Measurements from ENCODE around the gene STK39.

STK39 gene

DNA sequence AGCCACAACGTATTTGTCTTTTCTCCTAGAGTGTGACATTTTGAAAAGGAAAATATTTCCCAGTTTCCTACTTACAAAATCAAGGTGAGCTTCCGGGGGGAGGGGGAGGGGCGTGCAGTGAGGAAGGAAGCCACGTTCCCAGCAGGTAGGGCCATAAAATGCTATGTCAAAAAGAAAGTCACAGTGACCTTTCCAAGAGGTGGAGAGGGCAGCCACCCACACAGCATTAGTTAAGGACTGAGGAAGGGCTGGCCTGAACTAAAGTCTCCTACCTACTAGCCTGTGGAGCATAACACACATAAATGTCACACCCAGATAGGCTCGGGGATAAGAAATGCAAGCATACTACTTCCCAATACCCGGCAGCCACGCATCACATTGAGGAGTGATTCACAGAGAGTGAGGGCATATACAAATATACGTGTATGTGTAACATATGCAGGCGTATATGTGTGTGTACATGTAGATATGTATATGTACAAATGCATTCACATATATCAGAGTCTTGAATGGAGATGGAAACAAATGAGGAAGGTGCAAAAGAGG is 191.1 kb downstream of the STK39 start:
- Histone ChIP-seq H3K4me3 (no peak overlapping the region), H3K27ac (no peak overlapping the region), H3K4me1 (no peaks in the 10 kb centered on the region), H3K9me3 (no peaks in the 10 kb centered on the region), H3K27me3 (no peaks in the 10 kb centered on the region), H3K36me3 (peaks cover 0 to 13% (median 11%) of the 10 kb centered on the region in 3 donors)
- TF ChIP-seq, protein P1, sequence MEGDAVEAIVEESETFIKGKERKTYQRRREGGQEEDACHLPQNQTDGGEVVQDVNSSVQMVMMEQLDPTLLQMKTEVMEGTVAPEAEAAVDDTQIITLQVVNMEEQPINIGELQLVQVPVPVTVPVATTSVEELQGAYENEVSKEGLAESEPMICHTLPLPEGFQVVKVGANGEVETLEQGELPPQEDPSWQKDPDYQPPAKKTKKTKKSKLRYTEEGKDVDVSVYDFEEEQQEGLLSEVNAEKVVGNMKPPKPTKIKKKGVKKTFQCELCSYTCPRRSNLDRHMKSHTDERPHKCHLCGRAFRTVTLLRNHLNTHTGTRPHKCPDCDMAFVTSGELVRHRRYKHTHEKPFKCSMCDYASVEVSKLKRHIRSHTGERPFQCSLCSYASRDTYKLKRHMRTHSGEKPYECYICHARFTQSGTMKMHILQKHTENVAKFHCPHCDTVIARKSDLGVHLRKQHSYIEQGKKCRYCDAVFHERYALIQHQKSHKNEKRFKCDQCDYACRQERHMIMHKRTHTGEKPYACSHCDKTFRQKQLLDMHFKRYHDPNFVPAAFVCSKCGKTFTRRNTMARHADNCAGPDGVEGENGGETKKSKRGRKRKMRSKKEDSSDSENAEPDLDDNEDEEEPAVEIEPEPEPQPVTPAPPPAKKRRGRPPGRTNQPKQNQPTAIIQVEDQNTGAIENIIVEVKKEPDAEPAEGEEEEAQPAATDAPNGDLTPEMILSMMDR (IDR thresholded peaks at IDR 0.05): no peak
- intact Hi-C loops (cut with DNase I; ENCODE audit: low total_unique reads): no loop called here
- no peak for DNase-seq

DNA sequence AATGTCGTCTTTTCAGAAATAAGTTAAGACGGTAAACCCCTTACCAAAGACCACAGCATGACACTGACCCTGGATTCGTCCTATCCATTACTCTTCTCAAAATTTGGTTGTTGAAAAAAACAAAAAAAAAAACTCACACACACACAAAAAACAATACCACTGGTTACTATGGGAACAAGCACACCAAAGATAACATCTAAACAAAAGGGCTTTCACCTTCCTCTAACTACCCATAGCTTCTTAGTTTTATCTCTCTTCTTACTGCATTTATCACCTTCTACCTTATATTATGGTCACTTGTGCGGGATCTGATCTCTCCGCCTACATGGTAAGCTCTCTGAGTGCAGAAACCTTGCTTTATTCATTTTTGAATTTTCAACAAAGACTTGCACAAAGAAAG is 192.7 kb downstream of the STK39 start:
- intact Hi-C loops (cut with DNase I; ENCODE audit: low total_unique reads): no loop called here
- Histone ChIP-seq H3K4me3 (no peak overlapping the region), H3K27me3 (no peaks in the 10 kb centered on the region), H3K27ac (no peak overlapping the region), H3K4me1 (no peaks in the 10 kb centered on the region), H3K9me3 (no peaks in the 10 kb centered on the region), H3K36me3 (peaks cover 0 to 9% (median 8%) of the 10 kb centered on the region in 3 donors)
- no peak for DNase-seq
- TF ChIP-seq, protein P1 (IDR thresholded peaks at IDR 0.05): no peak

DNA sequence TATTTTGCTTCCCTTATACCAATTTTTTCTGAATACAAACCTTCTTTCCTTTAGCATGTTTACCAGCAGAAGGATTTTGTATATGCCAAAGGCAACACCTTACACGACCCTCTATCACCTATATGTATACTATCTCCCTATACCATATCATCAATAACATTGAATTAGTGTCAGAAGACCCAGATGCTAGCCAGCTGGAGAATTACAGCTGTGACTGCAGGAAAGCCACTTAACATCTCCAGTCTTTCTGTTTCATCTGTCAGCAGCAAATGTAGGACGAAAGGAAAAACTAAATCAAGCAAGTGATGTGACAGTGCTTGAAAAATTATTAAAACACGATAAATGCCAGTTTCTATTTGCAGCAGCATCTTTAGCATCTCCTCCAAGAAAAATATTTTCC is 193.7 kb downstream of the STK39 start:
- H3K36me3 ChIP-seq: no peaks in the 10 kb centered on the region
- H3K27me3 ChIP-seq: no peaks in the 10 kb centered on the region
- DNase-seq: no peak
- intact Hi-C loops (cut with DNase I; ENCODE audit: low total_unique reads): no loop called here
- no peak overlapping the region for H3K27ac ChIP-seq
- no peaks in the 10 kb centered on the region for H3K4me1 ChIP-seq
- TF ChIP-seq, protein P1 (IDR thresholded peaks at IDR 0.05): no peak
- H3K4me3 ChIP-seq: no peak overlapping the region
- no peaks in the 10 kb centered on the region for H3K9me3 ChIP-seq

DNA sequence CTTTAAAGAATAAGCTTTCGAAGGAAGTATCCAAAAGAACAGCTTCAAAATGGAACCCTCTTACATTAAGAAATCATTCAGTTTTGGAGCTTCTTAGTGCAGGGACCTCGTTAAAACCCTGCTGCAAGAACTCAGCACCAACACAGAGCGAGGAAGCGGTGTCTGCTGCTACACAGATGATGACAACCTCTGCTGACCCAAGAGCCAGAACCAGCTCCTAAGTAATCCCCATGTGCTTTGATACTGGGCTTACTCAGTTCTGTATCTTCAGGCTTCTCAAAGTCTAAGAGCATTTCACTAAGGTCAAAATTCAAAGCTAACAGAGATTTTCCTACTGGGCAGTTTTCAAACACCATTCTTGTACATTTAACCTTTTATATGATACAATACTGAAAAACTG is 194.6 kb downstream of the STK39 start:
- no peak for DNase-seq
- no peaks in the 10 kb centered on the region for H3K4me1 ChIP-seq
- intact Hi-C loops (cut with DNase I; ENCODE audit: low total_unique reads): no loop called here
- no peaks in the 10 kb centered on the region for H3K36me3 ChIP-seq
- H3K9me3 ChIP-seq: no peaks in the 10 kb centered on the region
- H3K27ac ChIP-seq: no peak overlapping the region
- H3K27me3 ChIP-seq: no peaks in the 10 kb centered on the region
- TF ChIP-seq, protein P1 (IDR thresholded peaks at IDR 0.05): no peak
- no peak overlapping the region for H3K4me3 ChIP-seq

DNA sequence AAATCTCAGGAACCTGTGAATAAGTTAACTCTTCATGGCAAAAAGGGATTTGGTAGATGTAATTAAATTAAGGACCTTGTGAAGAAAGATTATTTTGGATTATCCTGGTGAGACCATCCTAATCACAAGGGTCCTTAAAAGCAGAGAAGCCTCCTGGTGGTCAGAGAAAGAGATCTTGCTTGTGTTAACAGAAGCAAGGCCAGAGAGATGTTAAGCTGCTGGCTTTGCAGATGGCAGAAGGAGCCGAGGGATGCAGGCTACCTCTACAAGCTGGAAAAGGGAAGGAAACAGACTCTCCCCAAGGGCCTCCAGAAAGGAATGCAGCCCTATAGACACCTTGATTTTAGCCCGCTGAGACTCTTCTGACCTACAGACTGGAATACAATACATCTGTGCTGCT is 197.0 kb downstream of the STK39 start:
- no peaks in the 10 kb centered on the region for H3K9me3 ChIP-seq
- no peak overlapping the region for H3K27ac ChIP-seq
- TF ChIP-seq, protein P1 (IDR thresholded peaks at IDR 0.05): no peak
- intact Hi-C loops (cut with DNase I; ENCODE audit: low total_unique reads): no loop called here
- H3K4me1 ChIP-seq: no peaks in the 10 kb centered on the region
- no peaks in the 10 kb centered on the region for H3K36me3 ChIP-seq
- H3K27me3 ChIP-seq: no peaks in the 10 kb centered on the region
- no peak overlapping the region for H3K4me3 ChIP-seq
- DNase-seq: no peak

DNA sequence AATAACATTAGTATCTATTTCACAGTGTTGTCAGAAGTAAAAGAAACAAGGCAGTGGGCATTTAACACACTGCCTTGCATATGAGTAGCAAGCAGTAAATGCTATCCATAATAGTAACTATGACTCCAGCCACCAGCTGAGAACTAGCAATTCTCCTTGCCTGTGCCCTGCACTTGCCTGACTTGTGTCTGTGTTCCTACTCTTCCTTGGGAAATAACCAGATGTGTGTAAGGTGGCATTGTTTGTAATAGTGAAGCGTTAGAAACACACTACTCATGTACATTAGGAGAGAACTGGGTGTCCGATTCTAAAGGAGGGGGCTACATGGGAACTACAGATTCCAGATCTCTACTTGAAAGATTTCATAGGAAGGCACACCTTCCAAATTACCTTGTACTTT is 197.8 kb downstream of the STK39 start:
- Histone ChIP-seq H3K9me3 (no peaks in the 10 kb centered on the region), H3K4me3 (no peak overlapping the region), H3K27me3 (no peaks in the 10 kb centered on the region), H3K27ac (no peak overlapping the region), H3K4me1 (no peaks in the 10 kb centered on the region), H3K36me3 (no peaks in the 10 kb centered on the region)
- TF ChIP-seq, protein P1 (IDR thresholded peaks at IDR 0.05): no peak
- intact Hi-C loops (cut with DNase I; ENCODE audit: low total_unique reads): no loop called here
- no peak for DNase-seq
